GM19239 (cell line): ENCODE measurements around the gene ANKRD53.
"Not testable (repeated sequence)": the region's sequence is repeated elsewhere in the genome, so short reads cannot be mapped to it uniquely, and the experiment has no call there.

Source experiments
- DNase-seq: peaks from one replicate; pipeline ENCODE4 v3.0.0; 2011; ENCODE audit warnings: low spot score; ENCODE audit not compliant: insufficient read length
- FAIRE-seq: peaks from 2 replicates; lab custom pipeline; 2011; peaks lifted over from hg19 to GRCh38; lab: Jason Lieb, UNC

ANKRD53 gene

GRCh38 chr2:70988151-70988550 is 9.7 kb downstream of the ANKRD53 start:
- no peak for FAIRE-seq

GRCh38 chr2:70988726-70989648 is 10.6 kb downstream of the ANKRD53 start:
- DNase-seq: no peak
- no peak for FAIRE-seq

More at GRCh38 chr2:70988151-70988550, 9.7 kb downstream of the ANKRD53 start:
- no peak for DNase-seq

- no peak for DNase-seq
- no peak for FAIRE-seq
Measured at GRCh38 chr2:70990216-70990615, 11.8 kb downstream of the ANKRD53 start.

- FAIRE-seq: no peak
- DNase-seq: no peak
Measured at GRCh38 chr2:70991142-70991541, 12.7 kb downstream of the ANKRD53 start.

GRCh38 chr2:70991742-70992141 is 13.3 kb downstream of the ANKRD53 start:
- no peak for DNase-seq
- FAIRE-seq: no peak

GRCh38 chr2:70992945-70993853 is 14.8 kb downstream of the ANKRD53 start:
- FAIRE-seq (no peak), DNase-seq (no peak)

- FAIRE-seq (no peak), DNase-seq (no peak)
Measured at GRCh38 chr2:70994009-70994698, 15.7 kb downstream of the ANKRD53 start.

- FAIRE-seq: no peak
Measured at GRCh38 chr2:70994699-70995425, 16.4 kb downstream of the ANKRD53 start, which contains the start of gene TEX261. Gene TEX261 (minus strand): TSS chr2:70994873. CDS start chr2:70994757, 116 bp downstream.

GRCh38 chr2:70995426-70995729 is 16.9 kb downstream of the ANKRD53 start:
- peak; percentile 58 for DNase-seq
- FAIRE-seq: peak; percentile 90

More at GRCh38 chr2:70994699-70995425, 16.4 kb downstream of the ANKRD53 start, which contains the start of gene TEX261:
- peak; percentile 88 for DNase-seq

GRCh38 chr2:70998885-70999284 is 20.5 kb downstream of the ANKRD53 start:
- not testable (repeated sequence) for DNase-seq, FAIRE-seq

GRCh38 chr2:70999362-70999761 is 20.9 kb downstream of the ANKRD53 start:
- DNase-seq (no peak), FAIRE-seq (no peak)

GRCh38 chr2:70999931-71000330 is 21.5 kb downstream of the ANKRD53 start:
- not testable (repeated sequence) for FAIRE-seq, DNase-seq

GRCh38 chr2:71000780-71001591 is 22.6 kb downstream of the ANKRD53 start:
- FAIRE-seq (peak; percentile 90), DNase-seq (peak; percentile 81)

GRCh38 chr2:71001592-71001927 is 23.1 kb downstream of the ANKRD53 start:
- no peak for DNase-seq

GRCh38 chr2:71001981-71002570 is 23.6 kb downstream of the ANKRD53 start:
- no peak for FAIRE-seq
- no peak for DNase-seq

More at GRCh38 chr2:71001592-71001927, 23.1 kb downstream of the ANKRD53 start:
- FAIRE-seq: no peak

GRCh38 chr2:71003396-71003795 is 25.0 kb downstream of the ANKRD53 start:
- FAIRE-seq: no peak
- no peak for DNase-seq

GRCh38 chr2:71003966-71004755 is 25.7 kb downstream of the ANKRD53 start:
- FAIRE-seq (no peak), DNase-seq (no peak)

- DNase-seq (no peak), FAIRE-seq (no peak)
Measured at GRCh38 chr2:71004857-71005256, 26.4 kb downstream of the ANKRD53 start.
